HCT116 (cell line): ENCODE data around the gene ITPKB. TPM values are rescaled to one million over a fixed set of nuclear protein-coding genes. Genes with fewer than 3 reads are reported as not detected.

Source experiments
- ATAC-seq: fragments of 200-7000 bp; cut with Tn5 transposase; 2 replicates; pipeline ENCODE4 v1.9.1; 2020; ENCODE audit warnings: mild to moderate bottlenecking, moderate library complexity
- BruUV-seq: library from RNA; stranded (reverse); fragments of 400-500 nt; replicated peaks from 2 replicates; lab custom pipeline; 2021; lab: Mats Ljungman, UMichigan
- CTCF ChIA-PET: fragments of 300-600 bp; sonication (Branson Sonifier 250); formaldehyde crosslinking; loops from one replicate; lab custom pipeline; 2021; ENCODE audit warnings: antibody characterized with exemption; lab: Charles Lee
- POLR2A ChIA-PET: fragments of 300-600, 350-600 bp; sonication (Branson Sonifier 250); formaldehyde crosslinking; loops from one replicate; lab custom pipeline; 2021; ENCODE audit warnings: antibody characterized with exemption; lab: Charles Lee
- RAD21 ChIA-PET, 2 experiments: fragments of 300-600 bp; sonication (Branson Sonifier 250); formaldehyde crosslinking; loops; one replicate each; lab custom pipeline; 2023; ENCODE audit warnings: low total read pairs in 2 of 2; ENCODE audit not compliant: uncharacterized antibody in 2 of 2, unreplicated experiment in 2 of 2, low non-redundant PET in 1 of 2; lab: Charles Lee
- DNase-seq: peaks from one replicate; pipeline ENCODE4 v3.0.0-alpha.2; 2010; ENCODE audit warnings: low read depth, low spot score
- H2AFZ ChIP-seq: fragments of 200-600 bp; shearing (Covaris generic), sonication (generic); 2 replicates; pipeline ENCODE4 v1.6.1; 2017; ENCODE audit warnings: low read depth, mixed run types, mixed read lengths, antibody characterized with exemption, low read length; ENCODE audit not compliant: poor library complexity, severe bottlenecking
- H3K27ac ChIP-seq: 2 replicates; pipeline ENCODE4 v1.5.1; 2012; ENCODE audit warnings: low read depth, low read length
- H3K27me3 ChIP-seq: fragments of 200-600 bp; sonication (generic); 2 replicates; pipeline ENCODE4 v1.6.1; 2016; ENCODE audit warnings: mixed run types, low read length, mixed read lengths; ENCODE audit not compliant: insufficient read depth
- H3K36me3 ChIP-seq, 2 experiments: fragments of 200-500 bp in 1 of 2; fragments of 200-600 bp in 1 of 2; sonication (Bioruptor generic) in 1 of 2; sonication (generic) in 1 of 2; 2 replicates each; pipeline versions ENCODE4 v1.5.1 to v1.6.1; 2014 to 2016; ENCODE audit warnings: low read length in 2 of 2, inconsistent platforms in 1 of 2, mixed read lengths in 1 of 2, mixed run types in 1 of 2; ENCODE audit not compliant: insufficient read depth in 2 of 2, control insufficient read depth in 1 of 2
- H3K4me1 ChIP-seq, 2 experiments: fragments of 200-600 bp in 1 of 2; sonication (generic) in 1 of 2; 2 replicates each; pipeline versions ENCODE4 v1.5.1 to v1.6.1; 2012 to 2017; ENCODE audit warnings: low read length in 2 of 2, inconsistent platforms in 1 of 2, mild to moderate bottlenecking in 1 of 2, mixed read lengths in 1 of 2, mixed run types in 1 of 2, moderate library complexity in 1 of 2; ENCODE audit not compliant: insufficient read depth in 2 of 2, control insufficient read depth in 1 of 2
- H3K4me2 ChIP-seq: fragments of 200-600 bp; sonication (generic); 2 replicates; pipeline ENCODE4 v1.6.1; 2017; ENCODE audit warnings: mixed run types, low read length, mixed read lengths
- H3K4me3 ChIP-seq, 2 experiments: fragments of 200-600 bp in 1 of 2; sonication (generic) in 1 of 2; replicated peaks in 1 of 2; 2 replicates each; pipeline ENCODE4 v1.5.1; 2011 to 2016; ENCODE audit warnings: low read length in 2 of 2, control low read depth in 1 of 2, low read depth in 1 of 2, mild to moderate bottlenecking in 1 of 2, mixed read lengths in 1 of 2, mixed run types in 1 of 2
- H3K79me2 ChIP-seq: fragments of 200-600 bp; sonication (generic); 2 replicates; pipeline ENCODE4 v1.6.1; 2017; ENCODE audit warnings: mild to moderate bottlenecking, mixed run types, low read length, moderate library complexity, mixed read lengths; ENCODE audit not compliant: insufficient read depth
- H3K9ac ChIP-seq: fragments of 200-600 bp; sonication (generic); 2 replicates; pipeline ENCODE4 v1.6.1; 2016; ENCODE audit warnings: low read length, mixed read lengths
- H3K9me2 ChIP-seq: fragments of 200-600 bp; sonication (generic), shearing (Covaris generic); 2 replicates; pipeline ENCODE4 v1.6.1; 2017; ENCODE audit warnings: mixed run types, mild to moderate bottlenecking, moderate library complexity; ENCODE audit not compliant: insufficient read depth
- H3K9me3 ChIP-seq, 2 experiments: fragments of 200-500 bp in 1 of 2; fragments of 200-600 bp in 1 of 2; sonication (Bioruptor generic) in 1 of 2; sonication (generic) in 1 of 2; 2 replicates each; pipeline ENCODE4 v1.6.1; 2014 to 2017; ENCODE audit warnings: low read length in 2 of 2, mixed read lengths in 2 of 2, inconsistent platforms in 1 of 2, low read depth in 1 of 2, mild to moderate bottlenecking in 1 of 2, mixed run types in 1 of 2, moderate library complexity in 1 of 2; ENCODE audit not compliant: control insufficient read depth in 1 of 2, insufficient read depth in 1 of 2
- H4K20me1 ChIP-seq: fragments of 200-600 bp; sonication (generic), shearing (Covaris generic); 2 replicates; pipeline ENCODE4 v1.6.1; 2017; ENCODE audit warnings: mixed run types, mild to moderate bottlenecking, moderate library complexity; ENCODE audit not compliant: insufficient read depth
- ATF3 ChIP-seq: IDR thresholded peaks from 2 replicates; pipeline ENCODE4 v1.6.1; 2012
- CEBPB ChIP-seq: IDR thresholded peaks from 2 replicates; pipeline ENCODE4 v1.6.1; 2012; ENCODE audit warnings: low read depth
- CTCF ChIP-seq, 3 experiments: fragments of 200-600 bp in 1 of 3; sonication (generic) in 1 of 3; IDR thresholded peaks in 2 of 3; conservative IDR thresholded peaks in 1 of 3; 2 replicates each; pipeline ENCODE4 v1.5.1; 2012 to 2017; ENCODE audit warnings: low read depth in 2 of 3, low read length in 2 of 3, antibody characterized with exemption in 1 of 3, borderline replicate concordance in 1 of 3, control low read depth in 1 of 3, mild to moderate bottlenecking in 1 of 3, mixed read lengths in 1 of 3, mixed run types in 1 of 3, moderate library complexity in 1 of 3; ENCODE audit not compliant: insufficient read depth in 1 of 3
- EGR1 ChIP-seq: IDR thresholded peaks from 2 replicates; pipeline ENCODE4 v1.6.1; 2012; ENCODE audit warnings: low read depth
- EZH2 ChIP-seq: fragments of 200-600 bp; sonication (generic); IDR thresholded peaks from 2 replicates; pipeline ENCODE4 v1.6.1; 2017; ENCODE audit warnings: antibody characterized with exemption, mixed run types
- EZH2phosphoT487 ChIP-seq: fragments of 200-600 bp; IDR thresholded peaks from 2 replicates; pipeline ENCODE4 v1.6.1; 2018; ENCODE audit warnings: antibody characterized with exemption, borderline replicate concordance
- JUND ChIP-seq: IDR thresholded peaks from 2 replicates; pipeline ENCODE4 v1.6.1; 2012
- POLR2AphosphoS5 ChIP-seq: IDR thresholded peaks from 2 replicates; pipeline ENCODE4 v1.6.1; 2011; ENCODE audit warnings: mild to moderate bottlenecking, low read depth, low read length, moderate library complexity
- RAD21 ChIP-seq: IDR thresholded peaks from 2 replicates; pipeline ENCODE4 v1.6.1; 2012; ENCODE audit warnings: low read depth, mild to moderate bottlenecking
- SRF ChIP-seq: IDR thresholded peaks from 2 replicates; pipeline ENCODE4 v1.6.1; 2012; ENCODE audit warnings: low read depth
- YY1 ChIP-seq: IDR thresholded peaks from 2 replicates; pipeline ENCODE4 v1.6.1; 2011; ENCODE audit warnings: low read length, low read depth, moderate library complexity, mild to moderate bottlenecking; ENCODE audit not compliant: insufficient replicate concordance; ENCODE audit errors: extremely low read depth
- ZNF274 ChIP-seq: fragments of 200-500 bp; sonication (Bioruptor generic); IDR thresholded peaks from 2 replicates; pipeline ENCODE4 v1.6.1; 2014; ENCODE audit warnings: mild to moderate bottlenecking, low read depth, low read length, inconsistent platforms
- intact Hi-C: fragments of 100-400 bp; cut with micrococcal nuclease; formaldehyde crosslinking; loops from 2 replicates; pipeline ENCODE4 v1.10.0; 2022
- total RNA-seq: library from RNA; stranded (reverse); gene quantifications from one replicate; pipeline ENCODE4 v1.2.1, GENCODE V29; 2021; ENCODE audit not compliant: unreplicated experiment

ITPKB gene
- total RNA-seq, 1 experiment from 2014 or later = 4.4 TPM

- no peak overlapping the region for H3K4me3 ChIP-seq
- BruUV-seq = no TSS peak
- TF ChIP-seq ZNF274 = no peak
- TF ChIP-seq ATF3 = no peak
- TF ChIP-seq CEBPB = no peak
- TF ChIP-seq SRF = no peak
- TF ChIP-seq, all 23 proteins: peak for 0
- H3K36me3 ChIP-seq = no peaks in the 10 kb centered on the region
- H3K79me2 ChIP-seq = no peaks in the 10 kb centered on the region
- no peaks in the 10 kb centered on the region for H3K27me3 ChIP-seq
- H3K9me2 ChIP-seq = no peaks in the 10 kb centered on the region
- ChIA-PET CTCF (no interaction called here), RAD21 (no interaction called here), POLR2A (no interaction called here)
- ATAC-seq (no peak), DNase-seq (no peak)
- no peaks in the 10 kb centered on the region for H3K9me3 ChIP-seq
- no peak overlapping the region for H3K27ac ChIP-seq
- H3K9ac ChIP-seq = no peak overlapping the region
- no peak overlapping the region for H3K4me2 ChIP-seq
- H3K4me1 ChIP-seq = peaks cover 15 to 23% of the 10 kb centered on the region in 2 experiments
- no peak overlapping the region for H2AFZ ChIP-seq
- no peaks in the 10 kb centered on the region for H4K20me1 ChIP-seq
- intact Hi-C loops = no loop called here
Measured at GRCh38 chr1:226651732-226652105, 87.4 kb downstream of the ITPKB start.

DNA sequence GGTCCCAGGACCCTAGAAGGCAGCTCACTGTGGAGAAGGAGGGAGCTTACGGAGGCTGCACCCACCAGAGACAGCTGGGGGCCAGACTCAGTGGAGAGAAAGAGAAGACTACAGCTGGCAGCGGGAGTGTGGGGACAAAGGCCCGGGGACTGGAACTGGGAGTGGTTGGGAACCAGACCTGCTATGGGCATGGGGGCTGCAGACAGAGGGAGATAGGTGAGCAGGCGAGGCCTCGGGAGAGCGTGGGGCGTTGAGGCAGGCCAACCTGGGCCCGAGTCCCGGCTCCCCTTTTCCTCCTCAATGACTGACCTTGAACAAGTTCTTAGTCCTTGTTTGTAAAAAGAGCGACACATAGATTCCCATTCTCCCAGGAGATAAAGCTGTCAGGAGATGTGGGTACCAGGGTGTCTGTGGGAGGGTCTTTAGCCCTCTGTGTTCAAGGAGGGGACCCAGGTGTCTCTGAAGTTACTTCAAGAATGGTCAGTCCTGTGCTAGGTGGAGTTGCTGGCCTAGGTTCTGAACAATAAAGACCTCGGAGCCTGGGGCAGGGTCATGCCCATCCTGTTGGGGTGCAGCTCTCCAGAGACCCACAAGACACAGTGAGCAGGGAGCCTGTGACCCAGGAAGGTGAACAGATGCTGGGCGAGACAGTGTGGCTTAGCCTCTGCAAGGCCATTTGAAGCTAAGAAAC, 87.9 kb downstream of the ITPKB start:
- ChIA-PET RAD21 (no interaction called here), CTCF (no interaction called here), POLR2A (no interaction called here)
- H3K4me1 ChIP-seq = peaks cover 15 to 23% of the 10 kb centered on the region in 2 experiments
- no peak overlapping the region for H3K27ac ChIP-seq
- H3K9me3 ChIP-seq = no peaks in the 10 kb centered on the region
- no peak overlapping the region for H2AFZ ChIP-seq
- no peaks in the 10 kb centered on the region for H3K79me2 ChIP-seq
- H3K4me3 ChIP-seq = no peak overlapping the region
- ATAC-seq = no peak
- BruUV-seq = no TSS peak
- intact Hi-C loops = no loop called here
- H3K9ac ChIP-seq = no peak overlapping the region
- H3K36me3 ChIP-seq = no peaks in the 10 kb centered on the region
- no peaks in the 10 kb centered on the region for H4K20me1 ChIP-seq
- no peak overlapping the region for H3K4me2 ChIP-seq
- no peaks in the 10 kb centered on the region for H3K9me2 ChIP-seq
- no peak for TF ChIP-seq EZH2
- TF ChIP-seq YY1 = no peak
- no peak for TF ChIP-seq EGR1
- TF ChIP-seq ZNF274 = no peak
- no peak for TF ChIP-seq EZH2phosphoT487
- TF ChIP-seq CTCF (IDR thresholded peaks at IDR 0.05 in 2 of 3, conservative IDR thresholded peaks at IDR 0.05 in 1 of 3; ENCODE audit: borderline replicate concordance in 1 of 3, insufficient read depth in 1 of 3, low read depth in 2 of 3, low read length in 2 of 3) = no peak
- no peak for TF ChIP-seq RAD21
- TF ChIP-seq JUND = no peak
- TF ChIP-seq POLR2AphosphoS5 = no peak
- no peak for TF ChIP-seq ATF3
- no peak for DNase-seq
- H3K27me3 ChIP-seq = no peaks in the 10 kb centered on the region
